Fibroblast of peridontal ligament (primary cell): ENCODE results near the gene MIA.
A peak's percentile ranks its signal among the peaks of the same experiment; 100 is the strongest.
"Not testable (repeated sequence)": the region's sequence is repeated elsewhere in the genome, so short reads cannot be mapped to it uniquely, and the experiment has no call there.

Source experiments
- DNase-seq: peaks from one replicate; pipeline ENCODE4 v3.0.0-alpha.2; 2010; ENCODE audit errors: extremely low read depth

The MIA gene

GRCh38 chr19:40750058-40750873 is 25.1 kb upstream of the MIA start, which contains the start of gene ACTMAP:
Gene ACTMAP (minus strand): TSS chr19:40750477. CDS start chr19:40749803, 674 bp downstream.
- peak; percentile 100 for DNase-seq

DNA sequence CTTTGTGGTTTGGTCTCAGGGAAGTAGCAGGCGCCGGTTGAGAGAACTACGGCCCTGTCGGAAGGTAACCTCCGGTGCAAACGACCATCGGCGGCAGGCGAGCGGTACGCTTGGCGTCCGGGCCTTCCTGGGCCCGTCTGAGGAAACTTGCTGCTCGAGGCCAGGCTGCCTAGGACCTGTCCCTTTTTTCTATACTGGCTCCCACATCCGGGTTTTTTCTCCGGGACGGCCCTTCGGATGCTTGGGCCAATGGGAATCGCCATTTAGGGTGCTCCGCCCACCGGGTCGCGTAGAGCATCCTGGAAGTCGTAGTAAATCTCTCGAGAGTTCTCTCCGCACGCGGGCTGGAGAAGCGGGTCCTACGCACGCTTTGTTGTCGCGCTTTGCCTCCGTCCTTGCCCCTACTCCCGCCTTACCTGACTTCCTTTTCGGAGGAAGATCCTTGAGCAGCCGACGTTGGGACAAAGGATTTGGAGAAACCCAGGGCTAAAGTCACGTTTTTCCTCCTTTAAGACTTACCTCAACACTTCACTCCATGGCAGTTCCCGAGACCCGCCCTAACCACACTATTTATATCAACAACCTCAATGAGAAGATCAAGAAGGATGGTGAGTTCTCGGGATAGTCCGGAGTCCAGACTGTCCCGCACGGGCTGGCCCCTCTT is 24.3 kb upstream of the MIA start, which contains the start of gene SNRPA:
SNRPA (plus strand) TSS at position 330 of the 664 bp plus-strand sequence; CDS start at position 536, 206 bp downstream.
- peak; percentile 98 for DNase-seq

GRCh38 chr19:40752257-40752781 is 23.0 kb upstream of the MIA start:
- no peak for DNase-seq

DNA sequence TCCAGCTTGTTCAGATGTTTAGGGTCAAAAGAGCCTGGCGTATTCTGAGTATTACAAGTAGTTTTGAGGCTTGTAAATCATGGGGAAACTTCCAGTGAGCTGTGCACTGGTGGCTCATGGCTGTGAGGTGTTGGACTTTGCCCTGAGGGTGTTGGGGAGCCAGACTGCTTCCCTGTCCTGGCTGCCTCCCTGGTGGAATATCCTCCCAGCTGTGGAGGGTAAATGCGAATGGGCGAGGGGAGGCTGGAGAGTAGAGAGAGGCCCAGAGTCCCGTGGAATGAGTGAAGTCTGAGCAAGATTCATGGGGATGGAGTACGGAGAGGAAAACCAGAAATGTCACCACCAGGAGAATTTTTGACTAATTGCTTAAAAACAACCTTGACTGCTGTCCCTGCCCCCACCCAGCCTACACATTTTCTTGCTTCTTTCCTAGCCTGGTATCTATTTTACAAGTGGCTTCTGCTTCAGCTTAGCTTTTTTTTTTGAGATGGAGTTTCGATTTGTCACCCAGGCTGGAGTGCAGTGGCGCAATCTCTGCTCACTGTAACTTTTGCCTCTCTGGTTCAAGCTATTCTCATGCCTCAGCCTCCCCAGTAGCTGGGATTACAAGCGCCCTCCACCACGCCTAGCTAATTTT is 20.6 kb upstream of the MIA start:
- DNase-seq: no peak

- DNase-seq: no peak
These were observed 20.1 kb upstream of the MIA start for GRCh38 chr19:40755248-40755624.

DNA sequence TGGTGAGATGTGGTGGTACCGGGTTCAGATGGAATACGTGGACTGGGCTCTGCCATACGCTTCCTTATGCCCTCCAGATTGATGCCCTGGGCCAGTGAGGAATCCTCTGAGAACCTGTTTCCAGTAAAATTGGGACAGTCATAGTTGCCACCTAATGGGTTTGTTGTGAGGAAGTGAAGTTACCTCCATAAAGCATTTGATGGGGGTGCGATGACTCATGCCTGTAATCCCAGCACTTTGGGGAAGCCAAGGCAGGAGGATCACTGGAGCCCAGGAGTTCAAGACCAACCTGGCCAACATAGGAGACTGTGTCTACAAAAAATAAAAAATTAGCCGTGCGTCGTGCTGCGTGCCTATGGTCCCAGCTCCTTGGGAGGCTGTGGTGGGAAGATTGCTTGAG is 19.5 kb upstream of the MIA start:
- DNase-seq: no peak

GRCh38 chr19:40756502-40757110 is 18.7 kb upstream of the MIA start:
- no peak for DNase-seq

DNA sequence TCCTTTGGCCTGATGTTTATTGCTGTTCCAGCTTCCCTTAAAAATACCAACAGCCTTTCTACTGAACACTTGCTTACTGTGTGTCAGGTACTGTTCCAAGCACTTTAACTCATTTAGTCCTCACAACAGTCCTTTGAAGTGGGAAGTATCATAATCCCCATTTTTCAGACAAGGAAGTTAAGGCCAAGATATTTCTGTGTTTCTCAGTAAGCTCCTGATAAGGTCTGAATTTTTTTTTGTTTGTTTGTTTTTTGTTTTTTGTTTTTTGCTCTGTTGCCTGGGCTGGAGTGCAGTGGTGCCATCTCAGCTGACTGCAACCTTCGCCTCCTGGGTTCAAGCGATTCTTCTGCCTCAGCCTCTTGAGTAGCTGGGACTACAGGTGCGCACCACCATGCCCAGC is 16.8 kb upstream of the MIA start:
- DNase-seq: no peak

- DNase-seq: no peak
These were observed 16.0 kb upstream of the MIA start for GRCh38 chr19:40759352-40759751.

GRCh38 chr19:40762754-40763470 is 12.4 kb upstream of the MIA start:
- DNase-seq: no peak

DNA sequence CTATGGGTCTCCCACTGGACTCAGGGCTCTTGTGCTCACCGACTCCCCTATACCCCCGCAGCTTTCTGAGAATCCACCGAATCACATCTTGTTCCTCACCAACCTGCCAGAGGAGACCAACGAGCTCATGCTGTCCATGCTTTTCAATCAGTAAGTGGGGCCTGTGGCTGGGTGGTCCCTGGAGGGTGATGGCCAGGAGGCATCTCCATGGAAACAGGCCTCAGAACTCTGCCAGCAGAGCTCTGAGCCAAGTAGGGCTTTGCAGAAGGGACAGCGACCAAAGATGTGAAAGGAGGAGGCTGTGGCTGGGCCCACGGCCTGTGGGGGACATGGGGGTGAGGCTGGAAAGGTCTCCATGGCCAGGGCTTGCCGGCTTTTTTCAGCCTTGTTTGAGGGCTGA is 11.8 kb upstream of the MIA start:
- no peak for DNase-seq

DNA sequence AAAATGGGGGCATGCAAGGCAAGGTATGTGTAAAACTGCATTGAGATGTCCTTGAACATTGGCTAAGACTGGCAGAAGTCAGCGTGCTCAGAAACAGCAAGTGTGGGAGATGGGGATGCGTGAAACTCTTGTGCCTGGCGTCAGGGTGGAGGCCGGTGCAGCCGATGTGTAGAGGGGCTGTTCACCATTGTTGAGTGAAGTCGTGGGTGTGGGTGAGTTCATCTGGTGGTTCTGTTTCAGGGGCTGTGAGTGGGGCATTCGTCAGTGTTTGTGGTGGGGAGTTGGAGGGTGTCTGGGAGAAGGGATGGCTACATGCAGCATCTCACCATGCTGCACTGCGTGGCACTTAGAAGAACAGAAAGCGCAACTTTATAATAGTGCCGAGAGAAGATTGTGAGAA is 11.4 kb upstream of the MIA start:
- DNase-seq: no peak

GRCh38 chr19:40766385-40766784 is 8.9 kb upstream of the MIA start:
- DNase-seq: not testable (repeated sequence)

DNA sequence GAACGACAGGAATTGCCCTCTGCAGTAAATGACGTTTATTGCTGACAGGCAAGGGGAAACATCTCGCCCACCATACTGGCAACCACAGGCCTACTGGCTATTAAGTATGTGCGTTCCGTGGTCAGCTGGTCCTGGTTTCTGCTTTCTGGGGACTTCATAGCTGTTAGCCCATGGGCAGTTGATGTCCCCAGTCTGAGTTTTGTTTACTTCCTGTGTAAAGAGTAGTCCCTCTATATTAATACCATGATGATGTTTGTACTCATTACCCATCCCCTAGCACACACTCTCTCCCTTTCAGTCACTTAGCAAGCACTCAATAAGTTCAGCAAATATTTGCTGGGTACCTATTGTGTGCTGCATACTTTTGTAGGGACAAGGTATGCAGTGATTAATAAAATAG is 6.5 kb upstream of the MIA start:
- no peak for DNase-seq

DNA sequence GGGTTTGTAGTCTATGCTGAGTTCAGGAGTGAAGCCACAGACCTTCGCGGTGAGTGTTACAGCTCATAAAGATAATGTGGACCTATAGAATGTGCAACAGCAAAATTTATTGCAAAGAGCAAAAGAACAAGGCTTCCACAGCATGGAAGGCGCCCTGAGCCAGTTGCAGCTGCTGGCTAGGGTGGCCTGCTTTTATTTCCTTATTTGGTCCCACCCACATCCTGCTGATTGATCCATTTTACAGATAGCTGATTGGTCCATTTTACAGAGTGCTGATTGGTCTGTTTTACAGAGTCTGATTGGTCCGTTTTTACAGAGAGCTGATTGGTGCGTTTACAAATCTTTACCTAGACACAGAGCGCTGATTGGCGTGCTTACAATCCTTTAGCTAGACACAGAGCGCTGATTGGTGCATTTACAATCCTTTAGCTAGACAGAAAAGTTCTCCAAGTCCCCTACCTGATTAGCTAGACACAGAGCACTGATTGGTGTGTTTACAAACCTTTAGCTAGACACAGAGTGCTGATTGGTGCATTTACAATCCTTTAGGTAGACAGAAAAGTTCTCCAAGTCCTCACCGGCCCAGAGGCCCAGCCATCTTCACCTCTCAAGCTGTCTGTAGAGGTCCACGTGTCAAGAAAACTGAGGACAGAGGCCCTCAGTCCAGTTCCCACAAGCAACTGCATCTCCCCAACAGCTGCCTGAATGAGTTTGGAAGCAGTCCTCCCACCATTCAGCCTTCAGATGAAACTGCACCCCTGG is 4.0 kb upstream of the MIA start:
- DNase-seq: not testable (repeated sequence)

DNA sequence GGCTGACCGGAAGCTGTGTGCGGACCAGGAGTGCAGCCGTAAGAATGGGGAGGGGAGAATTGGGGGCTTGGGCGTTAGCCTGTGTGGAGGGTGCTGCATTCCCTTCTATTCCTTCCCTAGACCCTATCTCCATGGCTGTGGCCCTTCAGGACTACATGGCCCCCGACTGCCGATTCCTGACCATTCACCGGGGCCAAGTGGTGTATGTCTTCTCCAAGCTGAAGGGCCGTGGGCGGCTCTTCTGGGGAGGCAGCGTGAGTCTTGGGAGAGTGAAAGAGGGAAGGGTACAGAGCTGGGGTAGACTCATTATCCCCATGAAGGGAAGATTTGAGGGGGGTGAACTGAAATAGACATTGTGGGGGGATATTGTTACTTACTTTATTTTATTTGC is 306 bp downstream of the MIA start:
- no peak for DNase-seq

DNA sequence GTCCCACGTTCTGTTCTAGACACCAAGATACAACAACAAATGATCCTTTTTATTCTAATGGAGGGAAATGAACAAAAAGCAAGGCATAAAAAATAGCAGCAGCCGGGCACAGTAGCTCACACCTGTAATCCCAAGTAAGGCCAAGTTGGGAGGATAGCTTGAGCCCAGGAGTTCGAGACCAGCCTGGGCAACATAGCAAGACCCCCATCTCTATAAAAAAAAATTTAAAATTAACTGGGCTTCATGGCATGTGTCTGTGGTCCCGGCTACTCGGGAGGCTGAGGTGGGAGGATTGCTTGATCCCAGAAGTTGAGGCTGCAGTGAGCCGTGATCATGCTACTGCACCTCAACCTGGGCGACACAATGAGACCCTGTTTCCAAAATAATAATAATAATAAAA is 1.0 kb downstream of the MIA start:
- no peak for DNase-seq

GRCh38 chr19:40776932-40777644 is 1.8 kb downstream of the MIA start:
- DNase-seq: peak; percentile 95

DNA sequence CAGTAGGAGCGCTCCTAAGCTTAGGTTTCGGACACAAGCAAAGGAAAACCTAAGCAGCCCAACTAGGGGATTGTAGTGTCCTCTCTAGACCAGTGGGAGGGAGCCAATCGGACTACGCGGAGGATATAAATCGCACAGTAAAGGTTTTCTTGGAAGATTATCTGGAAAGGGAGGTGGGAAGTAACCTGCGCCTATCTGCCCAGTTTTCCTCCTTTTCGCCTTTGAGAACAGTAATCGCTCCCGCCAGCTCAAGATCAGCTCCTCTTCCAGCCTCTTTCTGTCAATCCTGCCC is 2.3 kb downstream of the MIA start:
- no peak for DNase-seq
